ENCODE data around the gene MRPL55. TPM values are rescaled to one million over a fixed set of nuclear protein-coding genes. Genes with fewer than 3 reads are reported as not detected.

Gene MRPL55
- total and polyA plus RNA-seq, 2 of the 13 experiments (the other 11 are each of a cell fraction or from before 2014, with no cell fraction given) = 58.6 to 92.9 TPM

GRCh38 chr1:228082214-228082917, 26.7 kb downstream of the MRPL55 start, which contains the start of gene ARF1 (continued):
- TF ChIP-seq HNF1A (IDR thresholded peaks at IDR 0.05; ENCODE audit: low read depth) = no peak
- TF ChIP-seq HNF1A (CRISPR knock-in tag; IDR thresholded peaks at IDR 0.05; ENCODE audit: borderline replicate concordance) = no peak
- TF ChIP-seq RORA (CRISPR knock-in tag; IDR thresholded peaks at IDR 0.05) = no peak
- peak; percentile 68 for TF ChIP-seq MAX (IDR thresholded peaks at IDR 0.05)
- no peak; the same call in 1 of the 2 replicates for TF ChIP-seq ZZZ3 (CRISPR knock-in tag; IDR thresholded peaks at IDR 0.05; ENCODE audit: borderline replicate concordance)
- peak; percentile 48 for TF ChIP-seq KAT8 (CRISPR knock-in tag; IDR thresholded peaks at IDR 0.05)
- no peak for TF ChIP-seq SRSF9 (IDR thresholded peaks at IDR 0.05; ENCODE audit: borderline replicate concordance, insufficient read depth, low read depth, low read length, poor library complexity, severe bottlenecking)
- peak; percentile 81 for TF ChIP-seq ZNF574 (CRISPR knock-in tag; IDR thresholded peaks at IDR 0.05)
- TF ChIP-seq ZNF362 (CRISPR knock-in tag; IDR thresholded peaks at IDR 0.05; ENCODE audit: borderline replicate concordance) = no peak
- TF ChIP-seq IKZF5 (CRISPR knock-in tag; IDR thresholded peaks at IDR 0.05) = no peak
- no peak for TF ChIP-seq HMG20B (CRISPR knock-in tag; conservative IDR thresholded peaks at IDR 0.05)
- TF ChIP-seq ZNF329 (CRISPR knock-in tag; IDR thresholded peaks at IDR 0.05; ENCODE audit: low read depth) = no peak; the same call in 1 of the 2 replicates
- TF ChIP-seq MXD4 (CRISPR knock-in tag; IDR thresholded peaks at IDR 0.05) = no peak
- no peak for TF ChIP-seq SMARCE1 (IDR thresholded peaks at IDR 0.05; ENCODE audit: borderline replicate concordance)
- no peak for TF ChIP-seq ZNF17 (CRISPR knock-in tag; IDR thresholded peaks at IDR 0.05)
- no peak for TF ChIP-seq ONECUT2 (CRISPR knock-in tag; IDR thresholded peaks at IDR 0.05)
- TF ChIP-seq KLF6 (CRISPR knock-in tag; IDR thresholded peaks at IDR 0.05) = peak; percentile 83; the same call in 1 of the 2 replicates
- TF ChIP-seq CREB3 (CRISPR knock-in tag; IDR thresholded peaks at IDR 0.05) = 0 out of 2 replicates have a peak, but pooled peaks have one; percentile 20

Data from HepG2 (cell line).